Fibroblast of skin of back (primary cell): ENCODE data around the gene CAMKMT.

Experiments used
- DNase-seq: peaks from one replicate; pipeline ENCODE4 v3.0.0-alpha.2; 2013

CAMKMT gene

GRCh38 chr2:44602446-44602845, 240.7 kb downstream of the CAMKMT start:
- no peak for DNase-seq

- DNase-seq, result no peak
These were observed 243.8 kb downstream of the CAMKMT start for GRCh38 chr2:44605511-44605910.

- DNase-seq, result no peak
These were observed 250.5 kb downstream of the CAMKMT start for GRCh38 chr2:44612276-44612675.

DNA sequence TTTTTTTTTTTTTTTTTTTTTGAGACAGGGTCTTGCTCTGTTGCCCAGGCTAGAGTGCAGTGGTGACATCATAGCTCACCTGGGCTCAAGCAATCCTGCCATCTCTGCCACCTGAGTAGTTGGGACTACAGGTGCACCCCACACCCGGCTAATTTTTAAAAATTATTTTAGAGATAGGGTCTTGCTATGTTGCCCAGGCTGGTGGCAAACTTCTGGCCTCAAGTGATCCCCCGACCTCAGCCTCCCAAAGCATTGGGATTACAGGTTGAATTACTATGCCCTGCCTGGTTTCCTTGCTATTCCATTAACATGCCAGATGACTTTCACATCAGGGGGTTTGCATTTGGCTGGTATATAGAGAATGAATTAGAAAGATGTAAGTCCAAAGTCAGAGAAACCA, 253.2 kb downstream of the CAMKMT start:
- DNase-seq, result no peak

- no peak for DNase-seq
These were observed 254.3 kb downstream of the CAMKMT start for GRCh38 chr2:44615950-44616518.

DNA sequence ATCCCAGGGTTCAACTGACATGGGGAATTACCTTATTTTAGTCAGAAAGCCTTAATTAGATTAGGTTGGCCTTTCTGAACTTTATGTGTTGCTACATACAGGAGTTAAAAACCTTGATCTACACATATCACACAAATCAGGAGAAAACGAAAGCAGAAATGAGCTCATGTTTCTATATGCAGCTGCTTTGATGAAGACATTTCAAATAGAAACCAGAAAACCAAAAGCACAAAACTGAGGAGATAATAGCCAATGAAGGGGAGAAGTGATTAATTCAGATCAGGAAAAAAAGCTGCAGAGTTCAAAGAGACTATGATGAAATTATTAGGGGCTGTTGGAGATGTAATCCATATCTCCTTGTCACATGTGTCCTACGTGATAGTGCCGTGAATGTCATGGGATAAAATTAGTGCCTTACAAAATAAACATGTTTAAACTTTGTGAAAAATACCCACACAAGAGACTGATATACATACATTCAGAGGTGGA, 255.0 kb downstream of the CAMKMT start:
- DNase-seq, result no peak

DNA sequence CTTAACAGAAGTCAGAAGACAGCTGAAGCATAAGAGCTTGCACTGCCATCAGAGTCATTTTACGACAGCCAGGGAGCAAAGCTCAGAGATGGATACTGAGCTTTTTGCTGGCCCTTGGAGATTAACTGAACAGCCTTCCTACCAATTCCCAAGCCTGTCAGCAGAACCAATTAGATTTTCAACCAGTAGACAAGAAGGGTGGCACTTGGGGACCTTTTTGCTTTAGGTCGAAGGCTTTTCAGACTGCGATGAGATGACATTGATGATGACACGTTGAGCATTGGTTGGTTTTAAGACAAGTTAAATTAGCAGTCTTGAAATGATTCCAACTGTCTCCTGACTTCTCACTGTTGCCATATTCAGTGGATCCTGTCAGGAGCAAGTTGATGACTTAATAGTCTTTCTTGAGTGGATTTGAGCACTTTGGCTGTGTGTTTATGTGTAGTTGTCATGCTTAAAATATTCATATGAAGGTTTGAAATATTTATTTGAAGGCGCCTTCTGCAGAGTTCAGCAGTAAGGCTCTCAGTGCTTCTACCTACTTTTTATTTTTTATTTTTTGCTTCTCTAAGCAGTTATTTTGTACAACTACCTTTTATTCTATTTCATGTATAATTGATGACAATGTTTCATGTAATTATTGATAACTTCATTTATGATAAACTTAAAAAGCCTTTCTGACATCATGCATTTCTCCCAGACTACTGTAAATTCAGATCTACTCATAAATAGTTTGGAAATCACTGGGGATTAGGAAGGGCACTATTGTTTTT, 256.7 kb downstream of the CAMKMT start:
- no peak for DNase-seq

DNA sequence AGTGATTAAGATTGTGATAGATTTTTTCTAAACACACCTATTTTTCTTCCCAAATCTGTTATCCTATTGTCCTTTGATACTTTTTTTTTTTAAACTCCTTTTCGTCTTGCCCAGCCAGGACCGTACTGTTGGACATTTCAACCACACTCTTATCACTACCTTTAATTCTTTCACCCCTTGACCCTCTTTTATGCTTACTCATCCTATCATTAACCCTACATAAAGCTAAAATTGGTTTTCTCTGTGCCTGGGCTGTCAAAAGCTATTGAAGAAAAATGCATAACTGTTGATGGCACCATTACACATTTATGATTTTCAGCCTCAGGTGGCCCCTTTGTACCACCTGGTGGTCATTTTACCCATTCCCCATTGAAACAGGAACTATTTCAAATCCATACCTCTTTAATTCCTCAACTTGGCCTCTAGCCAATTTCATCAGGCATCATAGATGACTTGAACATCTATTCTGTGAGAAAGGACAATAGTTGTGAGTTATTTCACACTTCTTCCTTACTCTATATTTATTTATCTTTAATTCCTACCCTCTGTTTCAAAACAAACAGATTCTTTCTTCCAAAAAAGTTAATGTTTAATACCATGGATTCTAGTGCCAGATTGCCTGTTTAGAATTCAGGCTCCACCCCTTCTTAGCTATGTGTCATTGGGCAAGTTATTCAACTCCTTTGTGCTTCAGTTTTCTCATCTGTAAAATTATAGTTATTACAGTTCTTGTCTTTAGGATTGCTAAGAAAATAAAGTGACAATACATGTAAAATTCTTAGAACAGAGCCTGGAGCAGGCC, 258.6 kb downstream of the CAMKMT start:
- DNase-seq, result no peak

DNA sequence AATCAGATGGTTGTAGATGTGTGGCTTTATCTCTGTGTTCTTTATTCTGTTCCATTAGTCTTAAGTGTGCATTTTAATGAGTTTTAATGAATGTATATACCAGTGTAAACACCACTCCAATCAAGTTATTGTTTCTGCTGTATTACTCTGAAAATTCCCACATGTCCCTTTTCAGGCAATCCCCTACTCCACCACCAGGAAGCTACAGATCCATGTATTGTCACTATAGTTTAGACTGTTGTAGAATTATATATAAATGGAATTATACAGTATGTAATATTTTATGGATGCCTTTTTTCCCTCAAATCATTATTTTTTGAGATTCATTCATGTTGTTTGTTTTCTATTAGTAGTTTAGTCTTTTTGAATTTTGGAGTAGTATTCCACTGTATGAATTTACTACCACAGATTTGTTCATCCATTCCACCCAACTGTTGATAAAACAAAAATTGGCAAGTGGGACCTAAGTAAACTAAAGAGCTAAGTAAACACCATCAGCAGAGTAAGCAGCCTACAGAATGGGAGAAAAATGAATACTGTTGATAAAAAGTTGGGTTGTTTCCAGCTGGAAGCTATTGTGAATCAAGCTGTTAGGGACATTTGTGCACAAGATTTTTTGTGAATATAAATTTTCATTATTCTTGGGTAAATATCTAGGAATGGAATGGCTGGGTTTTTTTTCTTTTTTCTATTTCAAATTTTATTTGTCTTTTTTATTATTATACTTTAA, 262.0 kb downstream of the CAMKMT start:
- DNase-seq, result no peak

- DNase-seq, result no peak
These were observed 266.6 kb downstream of the CAMKMT start for GRCh38 chr2:44628297-44628696.

DNA sequence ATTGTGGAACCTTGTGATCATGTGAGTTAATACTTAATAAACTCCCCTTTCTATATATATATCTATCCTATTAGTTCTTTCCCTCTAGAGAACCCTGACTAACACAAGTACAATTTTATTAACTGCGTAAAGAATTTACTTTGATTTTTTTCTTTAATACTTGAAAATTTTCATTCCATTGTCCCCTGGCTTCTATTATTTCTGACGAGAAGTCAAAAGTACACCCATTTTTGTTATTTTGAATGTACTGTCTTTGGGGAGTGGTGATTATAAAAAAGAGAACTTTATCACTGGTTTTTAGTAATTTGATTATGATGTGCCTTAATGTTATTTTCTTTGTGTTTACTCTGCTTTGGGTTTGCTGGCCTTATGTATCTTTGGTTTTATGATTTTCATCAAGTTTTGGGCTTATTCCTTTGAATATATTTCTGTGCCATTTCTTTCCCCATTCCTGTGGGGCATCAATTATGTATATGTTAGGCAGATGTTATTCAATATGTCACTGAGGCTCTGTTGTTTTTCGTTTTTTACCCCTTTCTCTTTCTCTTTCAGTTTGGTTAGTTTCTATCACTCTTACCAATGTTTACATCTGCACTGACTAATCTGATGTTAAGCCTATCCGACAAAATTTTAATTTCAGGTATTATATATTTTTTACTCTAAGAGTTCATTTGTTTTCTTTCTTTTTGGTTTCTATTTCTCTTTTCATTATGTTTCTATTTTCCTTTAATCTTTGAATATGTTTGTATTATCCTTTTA, 271.4 kb downstream of the CAMKMT start:
- DNase-seq, result no peak

DNA sequence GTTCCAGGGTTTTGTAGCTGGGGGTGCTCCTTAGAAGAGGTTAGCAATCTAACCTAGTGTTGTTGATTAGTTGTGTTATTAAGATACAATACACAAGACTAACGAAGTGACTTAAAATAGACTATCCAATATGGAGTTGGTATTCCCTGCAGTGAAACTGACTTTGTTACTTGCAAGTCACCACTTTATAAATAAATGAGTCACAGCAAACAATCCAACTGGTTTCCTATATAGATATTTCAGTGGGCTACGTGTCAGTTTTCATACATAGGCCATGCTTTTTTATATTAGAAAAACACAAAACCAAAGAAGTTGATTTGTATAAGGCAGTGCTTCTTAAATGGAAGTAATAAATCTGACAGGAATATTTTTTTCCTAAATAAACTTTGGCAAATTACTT, 274.0 kb downstream of the CAMKMT start:
- no peak for DNase-seq

- DNase-seq, result no peak
These were observed 276.9 kb downstream of the CAMKMT start for GRCh38 chr2:44638649-44639048.

- no peak for DNase-seq
These were observed 277.7 kb downstream of the CAMKMT start for GRCh38 chr2:44639399-44639798.

GRCh38 chr2:44642123-44642857, 280.5 kb downstream of the CAMKMT start:
- no peak for DNase-seq

DNA sequence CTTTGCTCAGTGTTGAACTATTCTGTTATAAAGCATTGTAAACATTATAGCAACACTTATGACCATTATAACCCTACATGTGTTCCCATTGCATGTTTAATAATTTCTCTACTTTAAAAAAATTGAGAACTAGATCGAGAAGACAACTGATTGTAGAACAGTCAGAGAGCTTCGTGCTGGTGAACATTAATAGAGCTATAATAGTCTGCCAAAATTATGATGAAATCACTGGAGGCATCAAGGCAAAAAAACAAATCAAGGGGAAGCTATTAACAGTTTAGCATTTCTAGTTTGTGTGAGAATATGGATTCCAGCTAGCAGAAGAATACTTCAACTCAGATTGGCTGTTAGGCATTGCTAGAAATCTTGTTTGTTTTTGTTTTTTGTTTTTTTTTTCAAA, 284.2 kb downstream of the CAMKMT start:
- DNase-seq, result no peak

GRCh38 chr2:44649381-44649780, 287.6 kb downstream of the CAMKMT start:
- DNase-seq, result no peak

GRCh38 chr2:44650796-44651195, 289.0 kb downstream of the CAMKMT start:
- DNase-seq, result no peak

- no peak for DNase-seq
These were observed 290.2 kb downstream of the CAMKMT start for GRCh38 chr2:44651974-44652373.

DNA sequence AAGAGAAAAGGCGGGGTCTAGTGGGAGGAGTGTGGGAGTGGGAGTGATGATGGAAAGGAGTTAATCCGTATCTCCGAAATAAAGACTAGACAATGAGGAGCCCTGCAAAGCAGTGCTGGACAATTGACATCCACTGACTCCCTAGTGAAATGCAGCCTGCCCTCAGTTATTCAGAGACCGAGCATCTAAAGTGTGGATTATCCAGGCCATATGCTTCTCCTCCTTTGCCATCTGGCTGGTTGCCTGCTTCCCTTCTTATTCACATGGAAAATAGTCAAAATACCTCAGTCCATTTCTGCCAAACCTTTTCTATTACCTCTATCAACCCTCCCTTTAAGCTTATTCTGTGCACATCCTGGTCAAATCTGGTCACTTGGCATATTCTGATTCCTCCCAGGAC, 291.0 kb downstream of the CAMKMT start:
- DNase-seq, result no peak

- DNase-seq, result no peak
These were observed 293.7 kb downstream of the CAMKMT start for GRCh38 chr2:44655401-44655864.
